GM21526 (cell line): ENCODE results near the gene ADM2.

ENCODE experiments used
- ATAC-seq: cut with Tn5 transposase; IDR thresholded peaks from one replicate; pipeline ENCODE4 v1.9.1; 2021; ENCODE audit warnings: moderate library complexity; ENCODE audit not compliant: unreplicated experiment, low FRiP score

The ADM2 gene

GRCh38 chr22:50522806-50523438, 41.6 kb downstream of the ADM2 start:
- no peak for ATAC-seq

DNA sequence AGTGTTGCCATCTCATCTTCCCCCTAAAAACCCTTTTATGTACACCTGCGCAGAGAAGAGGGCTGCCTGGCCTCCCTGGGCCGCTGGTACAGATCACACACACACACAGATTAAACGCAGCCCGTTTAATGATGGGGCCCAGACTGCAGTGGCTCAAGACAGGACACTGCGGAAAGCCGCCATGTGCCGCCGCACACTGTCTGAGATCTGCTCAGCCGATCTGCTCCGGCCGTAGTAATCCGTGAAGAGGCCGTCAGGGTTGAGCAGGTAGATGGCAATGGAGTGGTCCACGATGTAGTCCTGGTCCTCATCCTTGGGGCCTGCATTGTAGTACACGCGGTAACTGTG, 42.1 kb downstream of the ADM2 start:
- ATAC-seq, result no peak

- ATAC-seq, result no peak
Measured at GRCh38 chr22:50523806-50524675, 42.7 kb downstream of the ADM2 start.

DNA sequence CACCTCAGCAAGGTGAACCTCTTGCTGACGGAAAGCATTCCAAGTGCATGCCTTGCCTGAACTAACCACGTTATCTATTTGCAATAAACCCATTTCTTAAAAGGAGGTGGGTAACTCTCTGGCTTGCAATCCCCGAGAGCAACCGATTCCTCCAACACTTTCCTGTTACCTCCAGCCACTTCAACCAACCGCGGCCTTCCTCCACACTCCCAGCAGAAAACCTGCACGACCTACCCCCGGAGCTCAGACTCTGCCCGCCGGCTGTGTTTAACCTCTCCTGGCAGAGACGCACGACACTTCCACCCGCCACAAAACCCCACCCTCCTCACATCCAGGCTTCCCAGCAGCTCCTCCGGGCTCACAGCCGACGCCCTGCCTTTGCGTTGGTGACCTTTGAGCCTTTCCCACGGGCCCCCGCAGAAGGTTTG, 43.3 kb downstream of the ADM2 start:
- no peak for ATAC-seq

- peak; percentile 36 for ATAC-seq
Measured at GRCh38 chr22:50525104-50525857, 43.9 kb downstream of the ADM2 start, which contains the start of gene SCO2. SCO2 (minus strand) TSS chr22:50525598; CDS start chr22:50524411, 1,187 bp downstream.

DNA sequence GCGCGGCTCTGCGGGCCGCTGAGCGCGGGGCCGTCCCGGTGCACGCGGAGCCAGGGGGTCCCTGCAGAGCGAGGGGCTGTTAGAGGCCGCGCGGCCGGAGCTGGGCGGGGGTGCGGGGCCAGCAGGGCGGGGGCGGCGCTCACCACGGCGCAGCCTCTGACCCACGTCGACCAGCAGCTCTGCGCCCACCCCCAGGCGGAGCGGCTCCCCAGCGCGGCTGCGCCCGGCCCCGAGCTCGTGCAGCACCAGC, 44.4 kb downstream of the ADM2 start:
- ATAC-seq, result no peak

- ATAC-seq, result peak; percentile 22
Measured at GRCh38 chr22:50526108-50526833, 44.9 kb downstream of the ADM2 start.

- no peak for ATAC-seq
Measured at GRCh38 chr22:50526834-50527801, 45.8 kb downstream of the ADM2 start.

DNA sequence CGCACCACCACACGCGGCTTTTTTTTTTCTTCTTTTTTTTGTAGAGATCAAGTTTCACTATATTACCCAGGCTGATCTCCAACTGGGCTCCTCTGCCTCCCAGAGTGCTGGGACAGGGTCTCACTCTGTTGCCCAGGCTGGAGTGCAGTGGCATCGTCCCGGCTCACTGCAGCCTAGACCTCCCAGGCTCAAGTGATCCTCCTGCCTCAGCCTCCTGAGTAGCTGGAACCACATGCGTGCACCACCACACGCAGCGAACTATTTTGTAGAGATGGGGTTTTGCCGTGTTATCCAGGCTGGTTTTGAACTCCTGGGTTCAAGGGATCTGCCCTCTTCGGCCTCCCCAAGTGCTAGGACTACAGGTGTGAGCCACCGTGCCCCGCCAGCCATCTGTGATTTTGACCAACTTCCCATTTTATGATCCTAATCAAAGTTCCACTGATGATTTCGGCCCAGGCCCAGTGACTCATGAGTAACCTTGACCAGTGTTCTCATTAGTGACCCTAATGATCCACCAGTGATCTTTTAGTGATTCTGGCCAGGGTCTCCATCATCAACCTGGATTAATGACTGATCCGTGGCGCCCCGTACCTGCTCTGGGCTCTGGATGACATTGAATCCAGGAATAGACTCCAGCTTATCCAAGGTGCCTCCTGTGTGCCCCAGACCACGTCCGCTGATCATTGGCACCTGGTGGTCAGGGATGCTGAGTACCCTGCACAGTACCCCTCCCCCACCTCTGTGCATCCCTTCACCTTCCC, 46.8 kb downstream of the ADM2 start:
- ATAC-seq, result no peak

DNA sequence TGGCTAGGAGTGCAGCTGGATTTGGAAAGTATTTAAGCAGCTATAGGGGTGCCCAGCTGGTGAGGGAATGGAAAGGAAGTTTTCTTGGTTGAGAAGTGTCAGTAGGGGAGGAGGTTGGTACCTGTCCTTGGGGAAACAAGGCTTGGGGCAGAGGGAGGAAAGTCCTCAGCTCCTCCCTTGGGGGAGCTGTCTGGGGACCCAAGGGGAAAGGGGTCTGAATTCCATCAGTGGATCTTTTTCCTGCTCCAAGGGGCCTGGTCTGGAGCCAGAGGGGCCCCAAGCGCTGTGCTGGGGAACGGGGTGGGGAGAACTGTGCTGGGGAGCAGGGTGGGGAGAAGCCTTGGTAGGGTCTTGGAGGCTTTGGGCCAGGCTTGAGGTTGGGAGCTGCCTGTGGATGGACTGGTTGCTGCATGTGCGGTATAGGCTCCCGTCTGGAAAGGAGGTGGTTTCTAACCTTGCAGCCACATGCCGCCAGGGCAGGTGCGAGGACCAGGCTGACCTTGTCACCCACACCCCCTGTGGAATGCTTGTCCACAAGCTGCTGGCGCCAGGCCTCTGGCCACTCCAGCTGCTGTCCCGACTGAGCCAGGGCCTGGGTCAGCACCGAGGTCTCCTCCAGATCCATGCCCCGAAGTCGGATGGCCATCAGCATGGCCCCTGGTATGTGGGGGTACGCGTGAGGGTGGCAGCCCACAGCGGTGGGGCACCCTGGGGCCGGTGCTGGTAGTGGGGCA, 47.5 kb downstream of the ADM2 start:
- no peak for ATAC-seq

DNA sequence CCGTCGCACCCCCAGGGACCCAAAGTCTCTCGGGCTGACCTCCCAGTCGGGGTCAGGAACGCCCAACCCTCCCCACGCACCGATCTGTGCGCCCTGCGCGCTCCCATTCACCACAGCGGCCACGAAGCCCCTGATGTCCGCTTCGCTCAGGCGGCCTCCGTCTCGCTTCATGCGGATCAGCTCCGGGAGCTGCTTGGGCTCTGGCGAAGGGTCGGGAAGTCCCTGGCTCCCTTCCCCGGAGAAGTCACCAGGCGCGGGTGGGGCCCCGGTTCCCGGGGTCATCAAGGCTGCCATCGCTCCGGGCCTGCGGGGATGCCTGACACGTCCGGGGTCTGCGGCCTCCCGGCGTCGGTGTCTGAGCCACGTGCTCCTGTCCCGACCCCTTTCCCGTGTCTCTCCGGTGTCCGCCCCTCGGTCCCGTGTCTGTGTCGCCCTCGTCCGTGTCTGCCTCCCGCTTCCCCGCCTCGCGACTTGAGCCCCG, 48.1 kb downstream of the ADM2 start:
- no peak for ATAC-seq

GRCh38 chr22:50529897-50530579, 48.7 kb downstream of the ADM2 start, which contains the start of gene TYMP:
TYMP (minus strand) TSS chr22:50530012; CDS start chr22:50529709, 303 bp downstream.
- no peak for ATAC-seq

- no peak for ATAC-seq
Measured at GRCh38 chr22:50530580-50530876, 49.2 kb downstream of the ADM2 start.

DNA sequence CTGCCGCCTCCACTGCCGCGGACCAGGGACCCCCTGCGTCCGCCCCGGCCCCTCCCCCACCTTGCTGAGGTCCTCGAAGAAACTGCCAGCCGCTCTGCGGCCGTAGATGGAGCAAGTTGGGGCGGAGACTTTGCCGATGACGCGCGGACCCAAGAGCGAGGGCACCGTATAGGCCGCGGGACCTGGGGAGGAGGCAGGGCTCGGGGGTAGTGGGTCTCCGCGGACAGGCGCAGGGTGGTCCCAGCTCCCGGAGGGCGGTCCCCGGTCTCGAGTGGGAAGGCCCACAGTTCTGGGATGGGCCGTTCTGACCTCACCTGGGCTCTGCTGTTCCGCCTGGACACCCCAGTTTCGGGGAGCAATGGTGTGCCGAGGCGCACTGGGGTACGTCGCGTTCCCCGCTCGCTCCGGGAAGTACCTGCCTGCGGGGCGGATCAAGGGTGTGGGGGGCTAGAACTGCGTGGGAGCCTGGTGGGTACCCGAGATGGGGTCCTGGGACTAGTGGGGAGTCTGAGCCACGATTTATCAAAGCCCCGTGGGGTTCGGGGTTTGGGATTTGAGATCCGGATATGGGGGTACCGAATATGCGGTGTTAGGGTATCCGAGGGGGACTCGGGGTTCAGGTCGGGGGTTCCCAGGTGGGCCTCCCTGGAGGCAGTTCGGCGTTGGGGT, 49.7 kb downstream of the ADM2 start:
- ATAC-seq, result no peak

- ATAC-seq, result no peak
Measured at GRCh38 chr22:50531546-50531961, 50.2 kb downstream of the ADM2 start.

GRCh38 chr22:50531962-50532674, 50.8 kb downstream of the ADM2 start:
- no peak for ATAC-seq
